ENCODE data around the gene FPR3. TPM values are rescaled to one million over a fixed set of nuclear protein-coding genes. Genes with fewer than 3 reads are reported as not detected.

FPR3 gene
- total and polyA plus RNA-seq, 9 of the 15 experiments (the other 6 are each of a cell fraction or from before 2014, with no cell fraction given): 0.08 to 0.51 (median 0.22) TPM; not detected in 1

DNA sequence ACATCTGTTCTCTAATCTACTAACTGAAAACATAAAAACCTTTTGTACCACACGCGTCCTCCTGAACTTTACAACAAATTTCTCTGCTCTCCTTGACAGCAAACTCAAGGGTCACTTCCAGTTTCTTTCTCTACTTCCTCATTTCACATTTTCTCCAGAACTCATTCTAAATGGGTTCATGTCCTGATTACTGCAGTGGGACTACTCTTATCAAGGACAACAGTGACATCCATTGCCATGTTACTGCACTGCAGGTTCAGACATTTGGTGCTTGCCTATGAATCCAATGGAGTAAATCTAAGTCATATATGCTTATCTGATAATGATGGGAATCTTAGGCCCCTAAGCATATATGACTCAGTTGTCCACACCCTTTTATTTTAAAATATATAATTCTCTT is 35.3 kb downstream of the FPR3 start:
- 37% methylated on average over 2 of the region's 2 CpGs for WGBS (ENCODE audit: insufficient coverage, low coverage, missing lambda C conversion rate)
- ATAC-seq (no peak), DNase-seq (ENCODE audit: extremely low read depth in 1 of 4, low spot score in 3 of 4) (peak in 2 of 4 experiments; percentile 14 to 46), FAIRE-seq (no peak)
- Histone ChIP-seq H3K4me1 (replicated peaks in 1 of 2; ENCODE audit: control insufficient read depth in 2 of 2, insufficient read depth in 2 of 2, low read length in 2 of 2) (no peaks in the 10 kb centered on the region), H3K79me2 (ENCODE audit: control insufficient read depth, insufficient read depth, low read length) (no peaks in the 10 kb centered on the region), H4K20me1 (replicated peaks; ENCODE audit: control insufficient read depth, insufficient read depth, low read length) (no peaks in the 10 kb centered on the region), H3K9me3 (replicated peaks; ENCODE audit: control insufficient read depth, insufficient read depth, low read depth, low read length) (peaks cover 8% of the 10 kb centered on the region), H3K27me3 (ENCODE audit: control insufficient read depth in 2 of 2, insufficient read depth in 2 of 2, low read length in 2 of 2) (no peaks in the 10 kb centered on the region), H3K9ac (ENCODE audit: insufficient read depth in 1 of 2, low read depth in 2 of 2, low read length in 2 of 2) (no peak overlapping the region), H3K9me1 (ENCODE audit: control insufficient read depth, insufficient read depth, low read length) (no peaks in the 10 kb centered on the region), H3K27ac (ENCODE audit: extremely low read depth, low read depth, low read length) (no peak overlapping the region), H3K36me3 (ENCODE audit: control insufficient read depth, insufficient read depth, low read length) (no peaks in the 10 kb centered on the region), H3K4me3 (no peak overlapping the region), H2AFZ (ENCODE audit: low read depth, low read length) (no peak overlapping the region), H3K4me2 (ENCODE audit: insufficient read depth, low read length) (no peak overlapping the region)
- BruUV-seq (replicated peaks): no TSS peak
- intact Hi-C loops (cut with micrococcal nuclease) (no loop called here), in situ Hi-C loops (cut with MboI) (no loop called here)
- ChIA-PET CTCF (ENCODE audit: low intra/inter-chr PET ratio) (interaction anchor here (0.6 kb wide), 3 partner anchors 173 to 489 kb away, joined by 3 to 5 read pairs (median 4); no protein-coding TSS in a partner anchor), POLR2A (no interaction called here)
- TF ChIP-seq ZFX (CRISPR knock-in tag; IDR thresholded peaks at IDR 0.05) (no peak), TRIM24 (IDR thresholded peaks at IDR 0.05) (peak in 1 of 2 experiments; percentile 18; a peak in 1 of 4 replicates), NFATC3 (IDR thresholded peaks at IDR 0.05) (no peak), ZNF785 (CRISPR knock-in tag; IDR thresholded peaks at IDR 0.05) (no peak), SMC3 (conservative IDR thresholded peaks at IDR 0.05; ENCODE audit: insufficient read depth, low read depth, low read length) (peak; percentile 22; the same call in 1 of the 2 replicates)
- TF ChIP-seq, protein P1, sequence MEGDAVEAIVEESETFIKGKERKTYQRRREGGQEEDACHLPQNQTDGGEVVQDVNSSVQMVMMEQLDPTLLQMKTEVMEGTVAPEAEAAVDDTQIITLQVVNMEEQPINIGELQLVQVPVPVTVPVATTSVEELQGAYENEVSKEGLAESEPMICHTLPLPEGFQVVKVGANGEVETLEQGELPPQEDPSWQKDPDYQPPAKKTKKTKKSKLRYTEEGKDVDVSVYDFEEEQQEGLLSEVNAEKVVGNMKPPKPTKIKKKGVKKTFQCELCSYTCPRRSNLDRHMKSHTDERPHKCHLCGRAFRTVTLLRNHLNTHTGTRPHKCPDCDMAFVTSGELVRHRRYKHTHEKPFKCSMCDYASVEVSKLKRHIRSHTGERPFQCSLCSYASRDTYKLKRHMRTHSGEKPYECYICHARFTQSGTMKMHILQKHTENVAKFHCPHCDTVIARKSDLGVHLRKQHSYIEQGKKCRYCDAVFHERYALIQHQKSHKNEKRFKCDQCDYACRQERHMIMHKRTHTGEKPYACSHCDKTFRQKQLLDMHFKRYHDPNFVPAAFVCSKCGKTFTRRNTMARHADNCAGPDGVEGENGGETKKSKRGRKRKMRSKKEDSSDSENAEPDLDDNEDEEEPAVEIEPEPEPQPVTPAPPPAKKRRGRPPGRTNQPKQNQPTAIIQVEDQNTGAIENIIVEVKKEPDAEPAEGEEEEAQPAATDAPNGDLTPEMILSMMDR (IDR thresholded peaks at IDR 0.05 in 2 of 3, conservative IDR thresholded peaks at IDR 0.05 in 1 of 3; ENCODE audit: insufficient read depth in 2 of 3, low read depth in 1 of 3, low read length in 3 of 3): peak; percentile 32 to 62 (median 48); a peak in 5 of 6 replicates
- TF ChIP-seq, protein P2, sequence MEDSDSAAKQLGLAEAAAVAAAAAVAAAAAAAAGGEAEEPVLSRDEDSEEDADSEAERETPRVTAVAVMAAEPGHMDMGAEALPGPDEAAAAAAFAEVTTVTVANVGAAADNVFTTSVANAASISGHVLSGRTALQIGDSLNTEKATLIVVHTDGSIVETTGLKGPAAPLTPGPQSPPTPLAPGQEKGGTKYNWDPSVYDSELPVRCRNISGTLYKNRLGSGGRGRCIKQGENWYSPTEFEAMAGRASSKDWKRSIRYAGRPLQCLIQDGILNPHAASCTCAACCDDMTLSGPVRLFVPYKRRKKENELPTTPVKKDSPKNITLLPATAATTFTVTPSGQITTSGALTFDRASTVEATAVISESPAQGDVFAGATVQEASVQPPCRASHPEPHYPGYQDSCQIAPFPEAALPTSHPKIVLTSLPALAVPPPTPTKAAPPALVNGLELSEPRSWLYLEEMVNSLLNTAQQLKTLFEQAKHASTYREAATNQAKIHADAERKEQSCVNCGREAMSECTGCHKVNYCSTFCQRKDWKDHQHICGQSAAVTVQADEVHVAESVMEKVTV (CRISPR knock-in tag; IDR thresholded peaks at IDR 0.05): peak; percentile 22; the same call in 1 of the 2 replicates
- TF ChIP-seq, protein P3, sequence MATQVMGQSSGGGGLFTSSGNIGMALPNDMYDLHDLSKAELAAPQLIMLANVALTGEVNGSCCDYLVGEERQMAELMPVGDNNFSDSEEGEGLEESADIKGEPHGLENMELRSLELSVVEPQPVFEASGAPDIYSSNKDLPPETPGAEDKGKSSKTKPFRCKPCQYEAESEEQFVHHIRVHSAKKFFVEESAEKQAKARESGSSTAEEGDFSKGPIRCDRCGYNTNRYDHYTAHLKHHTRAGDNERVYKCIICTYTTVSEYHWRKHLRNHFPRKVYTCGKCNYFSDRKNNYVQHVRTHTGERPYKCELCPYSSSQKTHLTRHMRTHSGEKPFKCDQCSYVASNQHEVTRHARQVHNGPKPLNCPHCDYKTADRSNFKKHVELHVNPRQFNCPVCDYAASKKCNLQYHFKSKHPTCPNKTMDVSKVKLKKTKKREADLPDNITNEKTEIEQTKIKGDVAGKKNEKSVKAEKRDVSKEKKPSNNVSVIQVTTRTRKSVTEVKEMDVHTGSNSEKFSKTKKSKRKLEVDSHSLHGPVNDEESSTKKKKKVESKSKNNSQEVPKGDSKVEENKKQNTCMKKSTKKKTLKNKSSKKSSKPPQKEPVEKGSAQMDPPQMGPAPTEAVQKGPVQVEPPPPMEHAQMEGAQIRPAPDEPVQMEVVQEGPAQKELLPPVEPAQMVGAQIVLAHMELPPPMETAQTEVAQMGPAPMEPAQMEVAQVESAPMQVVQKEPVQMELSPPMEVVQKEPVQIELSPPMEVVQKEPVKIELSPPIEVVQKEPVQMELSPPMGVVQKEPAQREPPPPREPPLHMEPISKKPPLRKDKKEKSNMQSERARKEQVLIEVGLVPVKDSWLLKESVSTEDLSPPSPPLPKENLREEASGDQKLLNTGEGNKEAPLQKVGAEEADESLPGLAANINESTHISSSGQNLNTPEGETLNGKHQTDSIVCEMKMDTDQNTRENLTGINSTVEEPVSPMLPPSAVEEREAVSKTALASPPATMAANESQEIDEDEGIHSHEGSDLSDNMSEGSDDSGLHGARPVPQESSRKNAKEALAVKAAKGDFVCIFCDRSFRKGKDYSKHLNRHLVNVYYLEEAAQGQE (IDR thresholded peaks at IDR 0.05; ENCODE audit: borderline replicate concordance): peak; percentile 45; the same call in 1 of the 2 replicates
- TF ChIP-seq, protein P3 (CRISPR knock-in tag; IDR thresholded peaks at IDR 0.05; ENCODE audit: low read depth): no peak
